ENCODE measurements around the gene PTP4A2.

Gene PTP4A2

GRCh38 chr1:31938184-31938975 lies at the start of gene PTP4A2:
Gene PTP4A2 (minus strand): TSS chr1:31938368. CDS start chr1:31919065, 19,303 bp downstream.
- H3K4me3 ChIP-seq (ENCODE audit: low read depth, low read length) = peak within 1 kb of the TSS; percentile 97

DNA sequence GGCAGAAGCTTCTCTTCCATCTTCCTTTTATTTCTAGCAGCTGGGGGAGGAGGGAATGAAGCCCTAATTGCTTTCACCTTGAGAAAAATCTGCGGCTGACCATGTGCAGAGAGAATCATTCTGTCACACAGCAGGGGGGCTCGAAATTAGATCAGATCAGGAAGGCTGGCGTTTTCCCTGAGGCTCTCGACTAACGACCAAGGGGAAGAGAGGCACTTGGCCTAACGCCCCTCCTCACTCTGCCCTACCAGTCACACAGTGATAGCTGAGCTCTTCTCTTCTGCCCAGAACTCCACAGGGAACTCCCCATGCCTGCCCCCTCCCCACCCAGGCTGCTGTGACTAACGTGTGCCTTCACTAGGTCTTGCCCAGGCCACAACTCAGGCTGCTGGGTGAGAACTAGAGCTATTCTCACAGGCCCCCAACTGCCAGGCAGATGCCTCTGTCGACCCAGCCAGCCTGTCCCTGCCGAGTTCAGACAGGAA lies 49.0 kb upstream of the PTP4A2 start:
- H3K4me3 ChIP-seq (ENCODE audit: low read depth, low read length) = no peak overlapping the region

- H3K4me3 ChIP-seq (ENCODE audit: low read depth, low read length) = no peak overlapping the region
These were observed 47.3 kb upstream of the PTP4A2 start for GRCh38 chr1:31985430-31985829.

DNA sequence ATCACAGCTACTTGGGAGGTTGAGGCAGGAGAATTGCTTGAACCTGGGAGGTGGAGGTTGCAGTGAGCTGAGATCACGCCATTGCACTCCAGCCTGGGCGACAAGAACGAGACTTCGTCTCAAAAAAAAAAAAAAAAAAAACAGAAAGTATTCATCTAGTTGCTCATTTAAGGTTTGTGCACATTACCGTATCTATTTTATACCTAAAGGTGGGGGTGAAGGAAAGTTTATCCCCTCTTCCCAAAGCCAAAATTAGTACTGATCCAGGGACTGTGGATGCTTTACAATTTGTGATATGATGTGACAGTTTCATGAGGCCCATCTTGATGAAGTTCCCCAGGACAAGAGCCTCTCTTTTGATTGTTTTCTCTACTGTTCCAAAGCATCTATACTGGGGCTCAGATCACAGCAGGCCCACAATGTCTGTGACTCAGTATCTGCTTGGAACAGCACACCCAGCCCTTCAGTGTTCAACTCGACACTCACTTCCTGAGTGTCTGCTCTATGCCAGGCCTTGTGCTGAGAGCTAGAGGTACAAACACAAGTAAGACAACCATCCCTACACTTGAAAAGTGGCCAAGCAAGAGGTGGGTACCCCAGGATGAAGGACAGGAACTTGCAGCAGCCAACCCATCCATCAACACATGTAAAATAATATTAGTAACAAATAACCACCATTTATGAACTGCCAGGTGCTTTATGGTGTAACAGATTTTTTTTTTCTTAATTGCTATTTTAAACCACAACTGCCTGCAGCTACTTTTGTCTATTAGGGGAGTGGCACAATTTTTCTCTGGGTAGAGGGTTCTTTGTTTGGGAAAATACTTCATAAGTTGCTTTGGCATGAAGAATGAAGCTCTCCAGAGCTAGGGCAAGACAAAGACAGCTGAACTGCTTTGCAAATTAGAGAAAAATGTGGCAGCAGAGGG lies 46.5 kb upstream of the PTP4A2 start:
- H3K4me3 ChIP-seq (ENCODE audit: low read depth, low read length) = no peak overlapping the region

GRCh38 chr1:31981972-31982371 lies 43.8 kb upstream of the PTP4A2 start:
- H3K4me3 ChIP-seq (ENCODE audit: low read depth, low read length) = no peak overlapping the region

GRCh38 chr1:31981456-31981839 lies 43.3 kb upstream of the PTP4A2 start:
- no peak overlapping the region for H3K4me3 ChIP-seq (ENCODE audit: low read depth, low read length)

DNA sequence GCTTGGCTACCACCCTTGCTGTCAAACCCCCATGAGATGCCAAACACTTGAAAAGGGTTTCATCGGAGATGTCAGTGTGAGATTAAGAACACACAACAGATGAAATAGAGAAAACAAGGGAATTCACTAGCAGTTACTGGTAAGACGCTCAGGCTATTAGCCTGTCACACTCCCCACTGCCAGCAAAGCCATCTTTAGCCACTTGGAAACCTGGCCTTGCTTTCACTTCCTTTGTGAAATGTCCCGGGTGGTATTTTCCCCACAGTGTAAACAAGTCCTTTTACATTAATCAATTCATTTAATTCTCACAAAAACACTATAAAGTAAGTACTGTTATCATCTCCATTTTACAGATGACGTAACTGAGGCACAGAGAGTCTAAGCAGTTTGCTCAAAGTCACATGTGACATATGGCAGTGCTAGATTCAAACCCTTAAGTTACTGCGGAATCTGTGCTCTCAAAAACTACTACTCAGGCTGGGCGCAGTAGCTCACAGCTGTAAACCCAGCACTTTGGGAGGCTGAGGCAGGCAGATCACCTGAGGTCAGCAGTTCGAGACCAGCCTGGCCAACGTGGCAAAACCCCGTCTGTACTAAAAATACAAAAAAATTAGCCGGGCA lies 42.8 kb upstream of the PTP4A2 start:
- H3K4me3 ChIP-seq (ENCODE audit: low read depth, low read length) = no peak overlapping the region

- no peak overlapping the region for H3K4me3 ChIP-seq (ENCODE audit: low read depth, low read length)
These were observed 40.8 kb upstream of the PTP4A2 start for GRCh38 chr1:31978843-31979400.

DNA sequence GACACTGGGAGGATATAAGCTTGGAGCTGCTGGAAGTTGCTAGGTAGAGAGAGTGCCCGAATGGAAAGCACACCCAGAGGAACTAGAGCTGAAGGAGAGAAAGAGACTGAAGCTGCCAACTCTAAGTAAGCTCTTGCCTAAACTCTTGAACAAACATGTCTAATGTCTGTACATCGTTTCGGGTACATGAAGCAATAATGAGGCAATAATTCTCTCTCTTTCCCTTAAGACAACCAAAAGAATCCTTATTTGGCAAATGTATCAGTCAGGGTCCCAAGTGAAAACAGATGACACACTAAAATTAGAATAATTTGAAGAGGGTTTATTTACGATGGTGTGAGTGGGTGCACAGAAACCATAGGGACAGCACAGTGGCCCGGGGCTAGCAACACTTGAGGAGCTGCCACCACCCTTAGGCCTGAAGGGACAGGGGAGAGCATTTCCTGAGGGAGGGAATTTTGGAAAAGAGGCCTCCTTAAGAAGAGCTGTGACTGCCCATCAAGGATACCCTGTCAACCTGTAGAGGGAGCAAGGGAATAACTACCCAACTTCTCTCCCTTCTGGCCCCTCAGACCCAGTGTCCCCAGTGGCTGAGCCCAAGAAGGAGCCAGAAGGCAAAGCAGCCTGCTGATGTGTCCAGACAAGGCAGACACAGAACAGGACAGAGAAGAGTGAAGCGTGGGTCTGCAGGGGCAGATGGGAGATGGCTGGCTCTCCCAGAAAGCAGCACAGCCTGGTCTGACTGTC lies 39.4 kb upstream of the PTP4A2 start:
- no peak overlapping the region for H3K4me3 ChIP-seq (ENCODE audit: low read depth, low read length)

DNA sequence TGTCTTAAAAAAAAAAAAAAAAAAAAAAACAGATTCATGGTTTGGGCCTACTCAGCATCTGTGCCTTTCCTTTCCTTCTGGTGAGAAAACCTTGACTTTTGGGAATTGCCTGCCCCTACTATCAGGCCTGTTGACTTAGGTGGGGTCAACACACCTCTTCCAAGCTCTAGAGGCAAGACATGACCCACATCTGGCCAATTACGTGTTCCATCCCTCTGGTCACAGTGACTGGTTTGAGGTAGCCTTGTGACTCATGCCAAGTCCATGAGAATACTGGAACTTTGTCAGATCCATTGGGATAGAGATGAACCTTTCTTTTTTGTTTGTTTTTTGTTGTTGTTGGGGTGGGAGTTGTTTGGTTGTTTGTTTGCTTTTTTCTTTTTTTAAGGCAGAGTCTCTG lies 38.2 kb upstream of the PTP4A2 start:
- H3K4me3 ChIP-seq (ENCODE audit: low read depth, low read length) = no peak overlapping the region

- no peak overlapping the region for H3K4me3 ChIP-seq (ENCODE audit: low read depth, low read length)
These were observed 32.7 kb upstream of the PTP4A2 start for GRCh38 chr1:31970873-31971272.

- no peak overlapping the region for H3K4me3 ChIP-seq (ENCODE audit: low read depth, low read length)
These were observed 23.4 kb upstream of the PTP4A2 start for GRCh38 chr1:31961536-31961935.

DNA sequence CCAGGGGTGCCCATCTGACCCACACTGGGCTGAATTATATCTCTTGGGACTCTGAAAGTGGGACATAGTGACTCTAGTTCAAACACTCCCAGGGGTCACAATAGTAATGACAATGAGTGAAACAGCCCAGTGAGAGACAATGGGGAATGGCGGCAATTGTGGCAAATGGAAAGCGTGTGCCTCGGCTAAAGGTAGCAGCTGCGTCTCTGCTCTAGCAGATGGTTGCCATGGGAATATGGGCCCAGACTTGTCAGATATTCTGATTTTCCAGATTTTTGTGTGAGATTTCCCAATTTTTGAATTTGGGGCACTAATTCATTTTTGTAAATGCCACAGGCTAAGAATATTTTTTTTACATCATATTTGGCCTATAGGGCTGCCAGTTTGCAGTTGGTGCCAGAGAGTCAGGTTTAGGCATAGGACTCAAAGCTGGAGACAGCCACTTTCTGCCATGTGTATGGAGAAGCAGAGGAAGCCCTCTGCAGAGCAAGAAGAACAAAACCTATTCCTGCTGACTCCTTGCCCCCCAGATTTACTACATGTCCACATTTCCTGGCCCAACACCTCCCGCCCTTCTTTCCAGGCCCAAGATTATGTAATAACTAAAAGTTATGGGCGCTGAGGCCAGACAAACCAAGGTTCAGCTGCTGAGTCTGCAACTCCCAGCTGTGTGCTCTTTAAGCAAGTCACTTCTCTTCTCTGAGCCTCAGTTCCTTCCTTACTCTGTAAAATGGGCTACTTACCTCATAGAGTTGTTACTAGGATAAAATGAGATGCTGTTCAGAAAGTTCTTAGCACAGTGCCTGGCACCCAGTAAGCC lies 21.6 kb upstream of the PTP4A2 start:
- no peak overlapping the region for H3K4me3 ChIP-seq (ENCODE audit: low read depth, low read length)

DNA sequence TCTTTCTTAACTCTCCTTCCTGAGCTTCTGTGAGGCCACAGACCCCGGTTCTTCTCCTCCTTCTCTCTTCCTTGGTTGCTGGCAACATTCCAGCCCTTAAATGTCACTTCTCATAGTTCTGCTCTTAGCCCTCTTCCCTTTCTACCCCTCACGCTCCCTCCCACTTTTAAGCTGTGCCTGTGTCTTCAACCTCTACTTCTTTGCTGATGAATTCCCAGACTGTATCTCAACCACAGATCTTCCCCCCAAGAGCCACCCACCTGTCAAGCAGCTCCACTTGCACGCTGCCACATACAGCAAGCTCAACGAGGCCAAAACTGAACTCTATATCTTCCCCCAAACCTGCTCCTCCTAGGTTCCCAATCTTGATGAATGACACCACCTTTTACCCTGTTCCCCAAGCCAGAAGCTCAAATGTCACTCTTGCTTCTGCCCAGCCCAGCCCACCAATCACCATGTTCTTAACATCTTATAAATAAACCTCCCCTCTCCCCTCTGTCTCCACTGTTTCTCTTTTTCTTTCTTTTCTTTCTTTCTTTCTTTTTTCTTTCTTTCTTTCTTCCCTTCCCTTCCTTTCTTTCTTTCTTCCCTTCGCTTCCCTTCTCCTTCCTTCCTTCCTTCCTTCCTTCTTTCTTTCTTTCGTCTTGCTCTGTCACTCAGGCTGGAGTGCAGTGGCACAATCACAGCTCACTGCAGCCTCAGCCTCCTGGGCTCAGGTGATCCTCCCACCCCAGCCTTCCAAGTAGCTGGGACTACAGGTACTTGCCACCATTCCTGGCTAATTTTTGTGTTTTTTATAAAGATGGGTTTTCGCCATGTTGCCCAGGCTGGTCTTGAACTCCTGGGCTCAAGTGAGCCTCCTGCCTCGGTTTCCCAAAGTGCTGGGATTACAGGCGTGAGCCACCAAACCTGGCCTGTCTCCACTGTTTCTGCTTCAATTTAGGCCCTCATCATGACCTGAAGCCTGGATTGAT lies 19.8 kb upstream of the PTP4A2 start:
- H3K4me3 ChIP-seq (ENCODE audit: low read depth, low read length) = no peak overlapping the region

- no peak overlapping the region for H3K4me3 ChIP-seq (ENCODE audit: low read depth, low read length)
These were observed 18.0 kb upstream of the PTP4A2 start for GRCh38 chr1:31955917-31956736.

- no peak overlapping the region for H3K4me3 ChIP-seq (ENCODE audit: low read depth, low read length)
These were observed 16.6 kb upstream of the PTP4A2 start for GRCh38 chr1:31954607-31955283.

DNA sequence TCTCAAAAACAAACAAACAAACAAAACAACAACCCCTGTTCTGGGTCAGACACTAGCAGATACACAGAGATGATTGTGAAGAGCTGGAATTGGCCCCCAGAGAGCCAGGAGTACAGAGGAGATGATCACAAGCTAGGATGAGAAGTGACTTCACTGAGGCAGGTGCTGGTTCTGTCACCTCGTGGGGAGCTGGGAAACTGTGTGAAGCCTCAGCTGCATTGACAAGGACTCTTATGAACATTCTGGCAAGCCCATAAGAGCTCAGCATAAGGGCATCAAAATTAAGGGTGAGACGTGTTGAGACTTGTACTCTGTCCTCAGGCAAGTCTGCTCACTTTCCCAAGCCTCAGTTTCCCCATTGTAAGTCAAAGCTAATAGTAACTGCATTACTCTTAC lies 14.7 kb upstream of the PTP4A2 start:
- no peak overlapping the region for H3K4me3 ChIP-seq (ENCODE audit: low read depth, low read length)
